GM13977 (cell line): ENCODE data around the gene STIM1.
"Not testable (repeated sequence)": the region's sequence is repeated elsewhere in the genome, so short reads cannot be mapped to it uniquely, and the experiment has no call there.

Source experiments
- DNase-seq: peaks from one replicate; pipeline ENCODE4 v3.0.0; 2012; ENCODE audit warnings: low spot score
- CTCF ChIP-seq: IDR thresholded peaks from 2 replicates; pipeline ENCODE4 v1.5.1; 2012; ENCODE audit warnings: mild to moderate bottlenecking, control low read depth; ENCODE audit not compliant: insufficient read depth; ENCODE audit errors: extremely low read depth, missing control alignments
- in situ Hi-C: fragments of 300-500 bp; cut with MboI; formaldehyde crosslinking; loops from one replicate; pipeline ENCODE4 v1.12.0; 2022; ENCODE audit warnings: low sequenced_read_pairs, low pct_unique_long_range_greater_than_20kb, mixed read lengths, inconsistent platforms; ENCODE audit not compliant: unreplicated experiment

STIM1 gene

GRCh38 chr11:4123218-4123617 lies 267.8 kb downstream of the STIM1 start:
- no peak for TF ChIP-seq CTCF
- in situ Hi-C loops, result no loop called here
- DNase-seq, result no peak

- TF ChIP-seq CTCF, result no peak
- in situ Hi-C loops, result no loop called here
- no peak for DNase-seq
These were observed 269.7 kb downstream of the STIM1 start for GRCh38 chr11:4125141-4125540.

DNA sequence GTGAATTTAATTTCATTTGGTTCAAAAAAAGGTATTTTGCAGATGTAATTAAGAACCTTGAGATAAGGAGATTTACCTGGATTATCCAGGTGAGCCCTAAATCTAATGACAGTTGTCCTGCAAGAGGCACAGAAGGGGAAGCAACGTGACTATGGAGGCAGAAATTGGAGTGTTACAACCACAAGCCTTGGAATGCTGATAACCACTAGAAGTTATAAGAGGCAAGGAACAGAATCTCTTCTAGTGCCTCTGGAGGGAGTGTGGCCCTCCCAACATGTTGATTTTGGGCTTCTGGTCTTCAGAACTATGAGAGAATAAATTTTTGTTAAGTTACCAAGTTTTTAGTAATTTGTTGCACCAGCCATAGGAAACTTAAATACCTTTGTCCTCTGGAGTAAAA lies 271.9 kb downstream of the STIM1 start:
- TF ChIP-seq CTCF, result no peak
- no peak for DNase-seq
- in situ Hi-C loops, result no loop called here

DNA sequence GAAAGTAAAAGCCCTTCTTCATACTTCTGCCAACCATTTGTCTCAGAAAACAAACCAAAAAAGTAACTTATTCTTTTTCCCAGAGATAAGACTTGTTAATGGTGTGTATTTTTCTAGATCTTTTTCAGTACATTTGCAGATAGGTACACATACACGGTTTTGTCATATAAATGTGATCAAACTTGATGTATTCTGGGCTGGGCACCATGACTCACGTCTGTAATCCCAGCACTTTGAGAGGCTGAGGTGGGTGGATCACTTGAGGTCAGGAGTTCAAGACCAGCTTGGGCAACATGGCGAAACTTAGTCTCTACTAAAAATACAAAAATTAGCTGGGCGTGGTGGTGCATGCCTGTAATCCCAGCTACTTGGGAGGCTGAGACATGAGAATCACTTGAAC lies 274.8 kb downstream of the STIM1 start:
- in situ Hi-C loops, DNase-seq: not testable (repeated sequence)

GRCh38 chr11:4134806-4135205 lies 279.3 kb downstream of the STIM1 start:
- no peak for DNase-seq
- in situ Hi-C loops, result no loop called here

DNA sequence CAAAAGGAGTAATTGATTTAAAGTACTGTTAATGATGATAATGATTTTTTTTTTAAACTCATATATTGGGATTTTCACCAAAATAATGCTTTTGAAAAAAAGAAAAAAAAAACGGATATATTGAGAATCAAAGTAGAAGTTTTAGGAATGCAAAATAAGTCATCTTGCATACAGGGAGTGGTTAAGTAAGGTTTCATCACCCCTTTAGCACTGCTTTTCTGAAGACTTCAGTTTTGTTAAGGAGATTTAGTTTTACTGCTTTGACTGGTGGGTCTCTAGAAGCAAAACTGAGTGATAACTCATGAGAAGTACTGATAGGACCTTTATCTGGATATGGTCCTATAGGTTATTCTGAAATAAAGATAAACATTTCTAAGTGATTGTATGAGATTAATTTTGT lies 283.0 kb downstream of the STIM1 start:
- in situ Hi-C loops, result no loop called here
- DNase-seq, result no peak
- no peak for TF ChIP-seq CTCF

More at GRCh38 chr11:4134806-4135205, 279.3 kb downstream of the STIM1 start:
- TF ChIP-seq CTCF, result no peak

DNA sequence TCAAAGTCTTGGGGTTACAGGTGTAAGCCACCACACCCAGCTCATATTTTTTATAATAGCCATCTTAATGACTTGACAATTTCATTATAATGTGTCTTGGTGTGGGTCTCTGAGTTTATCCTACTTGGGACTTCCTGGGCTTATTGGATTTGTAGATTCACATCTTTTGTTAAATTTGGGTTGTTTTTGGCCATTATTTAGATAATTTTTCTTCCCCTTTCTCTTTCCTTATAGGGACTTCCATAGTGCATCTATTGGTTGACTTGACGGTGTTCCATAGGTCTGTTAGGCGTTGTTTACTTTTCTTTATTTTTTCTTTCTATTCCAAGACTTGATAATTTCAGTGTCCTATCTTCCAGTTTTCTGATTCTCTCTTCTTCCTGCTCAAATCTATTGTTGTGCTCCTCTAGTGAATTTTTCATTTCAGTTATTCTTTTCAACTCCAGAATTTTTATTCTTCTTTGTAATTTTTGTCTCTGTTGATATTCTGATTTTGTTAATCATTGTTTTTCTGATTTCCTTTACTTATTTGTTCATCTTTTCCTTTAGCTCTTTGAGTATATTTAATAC lies 284.7 kb downstream of the STIM1 start:
- in situ Hi-C loops, result no loop called here
- no peak for DNase-seq
- no peak for TF ChIP-seq CTCF
